Tibial nerve (tissue), 4 donors: Measurements from ENCODE around the gene NCAM2. TPM values are rescaled to one million over a fixed set of nuclear protein-coding genes. Genes with fewer than 3 reads are reported as not detected.

ENCODE experiments used
- DNase-seq, 2 donors: peaks; one replicate each; pipeline ENCODE4 v3.0.0-alpha.2; 2019; ENCODE audit warnings: low spot score in 2 of 2
- H3K27ac ChIP-seq, 4 donors: fragments of 200-600 bp; sonication (generic) in 3 of 4; one replicate each; pipeline ENCODE4 v1.5.1; 2017 to 2019; ENCODE audit warnings: mild to moderate bottlenecking in 1 of 4
- H3K27me3 ChIP-seq, 2 donors: fragments of 200-600 bp; sonication (generic) in 1 of 2; one replicate each; pipeline versions ENCODE4 v1.5.1 to v1.6.0; 2017 to 2019
- H3K36me3 ChIP-seq, 3 donors: fragments of 200-600 bp; sonication (generic); one replicate each; pipeline ENCODE4 v1.5.1; 2018 to 2019
- H3K4me1 ChIP-seq, 4 donors: fragments of 200-600 bp; sonication (generic) in 3 of 4; one replicate each; pipeline ENCODE4 v1.5.1; 2017 to 2019
- H3K4me3 ChIP-seq, 4 donors: fragments of 200-600 bp; sonication (generic) in 3 of 4; one replicate each; pipeline ENCODE4 v1.5.1; 2017 to 2019; ENCODE audit warnings: mild to moderate bottlenecking in 1 of 4, moderate library complexity in 1 of 4
- H3K9me3 ChIP-seq, 4 donors: fragments of 200-600 bp; sonication (generic) in 3 of 4; one replicate each; pipeline ENCODE4 v1.5.1; 2017 to 2019
- CTCF ChIP-seq, 5 experiments: fragments of 200-600 bp in 3 of 5; fragments of 450-650 bp in 2 of 5; sonication (generic) in 3 of 5; IDR thresholded peaks; one replicate each; pipeline ENCODE4 v1.5.1; 2016 to 2019; ENCODE audit warnings: antibody characterized with exemption in 5 of 5, mild to moderate bottlenecking in 3 of 5, moderate library complexity in 2 of 5
- EP300 ChIP-seq, 2 donors: sonication (generic); formaldehyde crosslinking; IDR thresholded peaks; one replicate each; pipeline ENCODE4 v1.6.1; 2017; ENCODE audit warnings: antibody characterized with exemption in 2 of 2, mild to moderate bottlenecking in 1 of 2
- POLR2A ChIP-seq, 2 donors: fragments of 450-650 bp; IDR thresholded peaks; one replicate each; pipeline ENCODE4 v1.6.1; 2017; ENCODE audit warnings: antibody characterized with exemption in 2 of 2, mild to moderate bottlenecking in 2 of 2, moderate library complexity in 2 of 2
- WGBS, 2 donors: methylation state at CpG; one replicate each; pipeline ENCODE4 v1.1.5; 2018; 5-methylcytosine and 5-hydroxymethylcytosine counted together
- total RNA-seq, 4 donors: library from RNA; depleted of rRNA; stranded (reverse); fragments of >200 nt; gene quantifications; one replicate each; pipeline ENCODE4 v1.1.0, GENCODE V29; 2016

The NCAM2 gene
- total RNA-seq, 4 donors from 2014 or later = 15.1 to 29.7 (median 23.9) TPM

GRCh38 chr21:21076051-21076450, 77.8 kb downstream of the NCAM2 start:
- Histone ChIP-seq H3K4me3 (no peak overlapping the region), H3K27me3 (no peaks in the 10 kb centered on the region), H3K9me3 (no peaks in the 10 kb centered on the region), H3K36me3 (no peaks in the 10 kb centered on the region), H3K27ac (no peak overlapping the region), H3K4me1 (no peaks in the 10 kb centered on the region)
- TF ChIP-seq POLR2A (IDR thresholded peaks at IDR 0.05) = no peak
- no peak for TF ChIP-seq CTCF (IDR thresholded peaks at IDR 0.05)
- TF ChIP-seq EP300 (IDR thresholded peaks at IDR 0.05) = no peak
- DNase-seq = no peak
- 77 to 81% methylated on average over 2 of the region's 2 CpGs for WGBS, 2 donors

GRCh38 chr21:21076491-21076890, 78.3 kb downstream of the NCAM2 start:
- no peaks in the 10 kb centered on the region for H3K4me1 ChIP-seq
- no peaks in the 10 kb centered on the region for H3K9me3 ChIP-seq
- no peak for DNase-seq
- no peaks in the 10 kb centered on the region for H3K36me3 ChIP-seq
- WGBS, 2 donors = 35 to 38% methylated on average over 4 of the region's 4 CpGs
- H3K4me3 ChIP-seq = no peak overlapping the region
- H3K27ac ChIP-seq = no peak overlapping the region
- TF ChIP-seq POLR2A (IDR thresholded peaks at IDR 0.05) (no peak), CTCF (IDR thresholded peaks at IDR 0.05) (no peak), EP300 (IDR thresholded peaks at IDR 0.05) (no peak)
- no peaks in the 10 kb centered on the region for H3K27me3 ChIP-seq

- DNase-seq = no peak
- no peaks in the 10 kb centered on the region for H3K27me3 ChIP-seq
- no peaks in the 10 kb centered on the region for H3K36me3 ChIP-seq
- no peak overlapping the region for H3K4me3 ChIP-seq
- H3K27ac ChIP-seq = no peak overlapping the region
- no peak for TF ChIP-seq CTCF (IDR thresholded peaks at IDR 0.05)
- no peaks in the 10 kb centered on the region for H3K4me1 ChIP-seq
- H3K9me3 ChIP-seq = no peaks in the 10 kb centered on the region
Observed at GRCh38 chr21:21079646-21080045, 81.4 kb downstream of the NCAM2 start.

- no peak for TF ChIP-seq CTCF (IDR thresholded peaks at IDR 0.05)
- TF ChIP-seq POLR2A (IDR thresholded peaks at IDR 0.05) = no peak
- no peak for TF ChIP-seq EP300 (IDR thresholded peaks at IDR 0.05)
- DNase-seq = no peak
- Histone ChIP-seq H3K27me3 (no peaks in the 10 kb centered on the region), H3K9me3 (no peaks in the 10 kb centered on the region), H3K4me3 (no peak overlapping the region), H3K4me1 (no peaks in the 10 kb centered on the region), H3K27ac (no peak overlapping the region), H3K36me3 (no peaks in the 10 kb centered on the region)
- 49 to 62% methylated on average over 1 of the region's 1 CpG for WGBS, 2 donors
Observed at GRCh38 chr21:21084179-21084578, 86.0 kb downstream of the NCAM2 start.

- 62% methylated on average over 3 of the region's 3 CpGs for WGBS, 2 donors
- TF ChIP-seq EP300 (IDR thresholded peaks at IDR 0.05) (no peak), CTCF (IDR thresholded peaks at IDR 0.05) (no peak), POLR2A (IDR thresholded peaks at IDR 0.05) (no peak)
- peaks cover 0 to 5% (median 0%) of the 10 kb centered on the region in 4 donors for H3K4me1 ChIP-seq
- no peaks in the 10 kb centered on the region for H3K36me3 ChIP-seq
- H3K27ac ChIP-seq = no peak overlapping the region
- H3K4me3 ChIP-seq = no peak overlapping the region
- H3K27me3 ChIP-seq = no peaks in the 10 kb centered on the region
- DNase-seq = no peak
- no peaks in the 10 kb centered on the region for H3K9me3 ChIP-seq
Observed at GRCh38 chr21:21085206-21085605, 87.0 kb downstream of the NCAM2 start.
